H54 (cell line): ENCODE data around the gene ZNF385D.

Experiments
- DNase-seq: peaks from one replicate; pipeline ENCODE4 v3.0.0; 2011; ENCODE audit warnings: low spot score, mixed read lengths; ENCODE audit not compliant: insufficient read length
- FAIRE-seq: peaks from 3 replicates; lab custom pipeline; 2011; peaks lifted over from hg19 to GRCh38; lab: Jason Lieb, UNC
- POLR2A ChIP-seq: IDR thresholded peaks from 2 replicates; pipeline ENCODE4 v1.6.1; 2011; ENCODE audit warnings: low read depth, mild to moderate bottlenecking, low read length

Gene ZNF385D

DNA sequence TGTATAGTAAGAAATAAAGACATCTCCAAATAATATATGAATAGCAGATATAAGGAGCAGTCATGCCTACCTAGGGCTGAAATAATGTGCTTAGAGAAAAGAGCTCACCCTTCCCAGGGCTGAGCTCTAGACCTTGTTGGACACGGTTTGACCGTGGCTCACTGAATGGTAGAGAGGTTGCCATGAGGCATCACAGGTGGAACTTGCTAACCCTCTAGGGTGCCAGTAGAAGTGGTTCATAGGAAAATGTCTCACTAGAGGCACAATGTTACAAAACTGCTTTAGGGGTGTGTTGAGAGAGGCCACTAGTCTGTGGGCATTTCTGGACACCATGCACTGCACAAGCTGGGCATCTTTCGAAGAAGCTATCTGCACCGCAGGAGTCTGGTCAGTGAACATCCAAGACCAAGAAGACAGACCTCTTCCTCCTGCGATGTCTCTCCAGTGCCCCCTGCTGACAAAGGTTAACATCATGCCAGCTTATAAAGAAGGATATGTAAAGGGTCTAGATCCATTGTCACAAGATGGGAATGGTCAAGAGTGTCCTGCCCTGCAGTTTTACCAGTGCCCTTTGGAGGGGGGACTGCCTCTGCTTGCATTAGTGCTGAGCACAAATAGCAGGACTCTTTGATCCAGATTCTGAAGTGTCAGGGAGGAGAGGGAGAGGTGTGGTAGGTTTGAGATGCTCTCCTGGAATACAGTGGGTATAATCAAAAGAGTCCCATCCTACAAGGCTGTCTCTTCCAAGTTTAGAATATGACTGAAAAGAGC, 266.8 kb downstream of the ZNF385D start:
- FAIRE-seq: peak; percentile 85
- DNase-seq: peak; percentile 14
- no peak for TF ChIP-seq POLR2A

- FAIRE-seq: no peak
- no peak for DNase-seq
- TF ChIP-seq POLR2A: no peak
Observed at GRCh38 chr3:21481991-21482390, 269.0 kb downstream of the ZNF385D start.

- TF ChIP-seq POLR2A: no peak
- FAIRE-seq (no peak), DNase-seq (no peak)
Observed at GRCh38 chr3:21477541-21478288, 273.3 kb downstream of the ZNF385D start.

GRCh38 chr3:21466476-21466875, 284.5 kb downstream of the ZNF385D start:
- no peak for DNase-seq
- no peak for FAIRE-seq
- TF ChIP-seq POLR2A: no peak

DNA sequence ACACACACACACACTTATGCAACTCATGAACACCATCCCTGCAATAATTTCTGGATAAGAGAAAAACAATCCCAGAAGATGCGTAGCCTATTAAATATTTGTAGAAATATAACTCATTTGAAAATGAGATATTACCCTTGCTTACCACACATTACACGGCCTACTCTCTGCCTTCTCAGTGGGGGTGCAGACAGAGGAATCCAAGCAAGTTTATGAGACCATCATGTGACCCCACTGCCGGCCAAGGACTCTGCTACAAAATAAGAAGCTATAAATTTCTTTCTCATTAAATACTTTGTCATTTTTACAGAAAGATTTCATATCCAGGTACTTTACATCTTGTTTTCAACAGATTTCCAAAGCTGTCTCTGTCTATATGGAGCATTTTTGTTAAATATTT, 286.3 kb downstream of the ZNF385D start:
- no peak for DNase-seq
- FAIRE-seq: no peak
- TF ChIP-seq POLR2A: no peak

DNA sequence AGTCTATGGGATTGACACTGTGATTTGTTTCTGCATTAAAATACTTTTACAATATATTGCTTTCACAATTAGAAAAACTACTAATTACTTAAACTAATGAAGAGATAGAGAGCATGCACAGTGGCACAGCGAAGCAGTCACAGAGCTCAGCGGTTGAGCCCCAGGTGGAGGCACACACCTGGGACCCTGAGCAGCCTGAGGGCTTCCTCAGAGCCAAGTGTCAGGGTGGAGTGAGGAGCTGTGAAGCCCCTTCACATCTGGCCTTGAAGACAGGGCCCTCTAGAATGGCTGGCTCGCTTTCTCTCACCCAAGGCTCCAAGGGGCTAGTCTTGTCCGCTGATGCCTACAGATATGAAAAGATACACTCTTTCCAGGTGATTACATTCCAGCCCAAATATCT, 287.7 kb downstream of the ZNF385D start:
- DNase-seq: no peak
- no peak for TF ChIP-seq POLR2A
- no peak for FAIRE-seq

GRCh38 chr3:21462141-21462540, 288.9 kb downstream of the ZNF385D start:
- DNase-seq (no peak), FAIRE-seq (no peak)
- no peak for TF ChIP-seq POLR2A

GRCh38 chr3:21457084-21457483, 293.9 kb downstream of the ZNF385D start:
- no peak for FAIRE-seq
- DNase-seq: no peak
- TF ChIP-seq POLR2A: no peak

DNA sequence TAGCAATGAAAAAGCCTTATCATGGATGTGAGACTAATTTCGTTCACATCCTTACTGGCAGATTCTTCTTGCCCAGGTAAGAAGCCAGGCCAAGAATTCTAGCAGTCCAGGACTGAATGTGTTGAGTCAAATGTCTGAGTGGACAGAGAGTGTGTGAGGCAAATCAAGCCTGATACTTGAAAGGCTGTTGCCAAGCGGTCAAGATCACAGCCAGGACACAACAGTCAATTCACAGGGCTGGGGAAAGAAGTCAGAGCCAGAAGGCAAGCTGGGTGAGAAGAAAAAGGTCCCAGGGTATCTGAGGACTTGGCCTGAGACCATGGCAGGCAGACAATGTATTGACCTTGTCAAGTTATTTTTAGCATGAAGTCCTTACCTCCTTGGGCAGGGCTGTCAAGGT, 301.3 kb downstream of the ZNF385D start:
- FAIRE-seq (no peak), DNase-seq (no peak)
- no peak for TF ChIP-seq POLR2A

DNA sequence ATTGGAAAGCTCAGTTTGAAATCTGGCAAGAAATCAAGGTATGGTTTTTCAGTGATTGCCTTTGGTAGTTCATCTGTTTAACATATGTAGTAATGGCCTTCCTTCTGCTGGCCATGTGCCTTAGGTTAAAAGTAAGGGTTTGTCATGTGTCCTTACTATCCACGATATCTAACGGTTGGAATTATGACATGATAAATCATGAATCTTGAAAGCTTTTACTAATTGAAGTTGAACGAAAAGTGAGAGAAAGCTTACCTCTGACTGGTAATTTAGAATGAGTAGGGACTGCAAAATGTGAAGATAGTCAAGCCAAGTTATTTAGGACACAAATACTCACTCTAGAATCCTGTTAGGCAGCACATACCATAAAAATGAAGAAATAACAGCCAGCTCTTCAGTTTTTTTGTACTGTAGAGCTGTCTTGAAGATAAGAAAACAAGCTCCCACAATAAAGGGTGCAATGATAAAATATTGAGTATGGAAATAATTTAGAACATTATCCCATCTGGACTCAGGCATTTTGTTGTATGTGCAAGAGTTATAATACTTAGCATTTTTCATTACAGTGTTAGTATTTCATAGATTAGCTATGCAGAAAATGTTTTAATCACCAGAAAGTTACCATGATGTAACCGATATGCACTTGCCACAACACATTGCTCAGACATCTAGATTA, 303.4 kb downstream of the ZNF385D start:
- no peak for DNase-seq
- FAIRE-seq: peak; percentile 86
- no peak for TF ChIP-seq POLR2A

- no peak for TF ChIP-seq POLR2A
- FAIRE-seq (no peak), DNase-seq (no peak)
Observed at GRCh38 chr3:21446945-21447475, 304.0 kb downstream of the ZNF385D start.

DNA sequence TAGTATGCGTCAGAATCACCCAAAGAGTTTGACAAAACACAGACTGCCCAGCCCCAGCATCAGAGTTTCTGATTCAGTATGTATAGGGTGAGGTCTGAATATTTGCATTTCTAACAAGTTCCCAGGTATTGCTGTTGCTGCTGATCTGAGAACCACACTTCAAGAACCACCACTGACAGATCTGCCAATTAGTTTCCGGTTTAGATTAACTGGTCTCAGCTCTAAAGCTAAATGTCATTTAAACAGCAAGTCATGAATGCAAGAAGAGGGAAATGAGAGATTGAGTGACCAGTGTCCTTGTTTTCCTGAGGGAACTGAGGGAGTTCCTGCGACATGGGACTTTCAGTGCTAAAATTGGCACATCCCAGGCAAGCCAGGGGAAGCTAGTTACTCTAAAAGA, 305.0 kb downstream of the ZNF385D start:
- DNase-seq (no peak), FAIRE-seq (no peak)
- no peak for TF ChIP-seq POLR2A

GRCh38 chr3:21441821-21442220, 309.2 kb downstream of the ZNF385D start:
- TF ChIP-seq POLR2A: no peak
- no peak for DNase-seq
- no peak for FAIRE-seq

DNA sequence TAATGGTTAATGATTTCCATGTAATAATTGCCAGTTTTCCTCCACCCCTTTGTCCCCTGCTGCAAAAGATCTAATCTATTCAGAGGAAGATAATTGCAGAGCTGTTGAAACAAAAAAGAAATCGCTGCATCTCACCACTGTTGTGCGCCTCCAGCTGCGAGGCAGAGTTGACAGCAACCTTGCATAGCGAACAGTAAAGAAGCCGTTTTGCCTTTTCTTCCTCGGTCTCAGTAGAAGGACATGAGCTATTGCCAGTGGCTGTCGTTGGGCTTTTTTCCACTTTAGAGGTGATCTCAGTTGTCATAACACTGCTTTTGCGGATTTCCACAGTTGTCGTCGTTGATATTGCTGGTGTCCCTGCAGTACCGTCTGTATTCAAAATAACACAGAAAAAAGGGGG, 314.2 kb downstream of the ZNF385D start:
- no peak for DNase-seq
- no peak for FAIRE-seq

GRCh38 chr3:21435871-21436270, 315.1 kb downstream of the ZNF385D start:
- no peak for TF ChIP-seq POLR2A
- FAIRE-seq: peak; percentile 99
- peak; percentile 23 for DNase-seq

More for the DNA sequence above, 314.2 kb downstream of the ZNF385D start:
- no peak for TF ChIP-seq POLR2A
